Spleen (tissue), 11 donors: Measurements from ENCODE around the gene TET2. TPM values are rescaled to one million over a fixed set of nuclear protein-coding genes. Genes with fewer than 3 reads are reported as not detected.

ENCODE experiments used
- DNase-seq: peaks from one replicate; pipeline ENCODE4 v3.0.0-alpha.2; 2020
- H3K27ac ChIP-seq, 8 donors: fragments of 200-600 bp; sonication (generic) in 7 of 8; 1 replicate in 4 of 8; 2 replicates in 4 of 8; pipeline versions ENCODE4 v1.5.0 to v1.8.0; 2016 to 2021; ENCODE audit warnings: inconsistent platforms in 4 of 8, mild to moderate bottlenecking in 4 of 8, moderate library complexity in 1 of 8
- H3K27me3 ChIP-seq, 7 donors: fragments of 200-600 bp; sonication (generic) in 6 of 7; replicated peaks in 1 of 7; 1 replicate in 4 of 7; 2 replicates in 3 of 7; pipeline versions ENCODE4 v1.5.0 to v1.8.0; 2016 to 2021; ENCODE audit warnings: inconsistent platforms in 3 of 7, mild to moderate bottlenecking in 1 of 7
- H3K36me3 ChIP-seq, 6 donors: fragments of 200-600 bp; sonication (generic) in 5 of 6; 1 replicate in 4 of 6; 2 replicates in 2 of 6; pipeline versions ENCODE4 v1.5.0 to v1.8.0; 2016 to 2021; ENCODE audit warnings: inconsistent platforms in 2 of 6
- H3K4me1 ChIP-seq, 6 donors: fragments of 200-600 bp; sonication (generic) in 5 of 6; 1 replicate in 3 of 6; 2 replicates in 3 of 6; pipeline versions ENCODE4 v1.5.0 to v1.8.0; 2016 to 2021; ENCODE audit warnings: inconsistent platforms in 3 of 6
- H3K4me3 ChIP-seq, 8 donors: fragments of 200-600 bp; sonication (generic) in 7 of 8; 1 replicate in 4 of 8; 2 replicates in 4 of 8; pipeline versions ENCODE4 v1.5.0 to v1.8.0; 2016 to 2021; ENCODE audit warnings: inconsistent platforms in 4 of 8, mild to moderate bottlenecking in 4 of 8, moderate library complexity in 2 of 8
- H3K9me3 ChIP-seq, 8 donors: fragments of 200-600 bp; sonication (generic) in 7 of 8; 1 replicate in 4 of 8; 2 replicates in 4 of 8; pipeline versions ENCODE4 v1.5.0 to v1.8.0; 2016 to 2021; ENCODE audit warnings: inconsistent platforms in 4 of 8
- CTCF ChIP-seq, 11 experiments: fragments of 200-600 bp in 7 of 11; fragments of 450-650 bp in 4 of 11; sonication (generic) in 4 of 11; IDR thresholded peaks in 8 of 11; conservative IDR thresholded peaks in 3 of 11; 1 replicate in 7 of 11; 2 replicates in 4 of 11; pipeline versions ENCODE4 v1.4.0 to v1.8.0; 2016 to 2021; ENCODE audit warnings: antibody characterized with exemption in 11 of 11, inconsistent platforms in 4 of 11, mild to moderate bottlenecking in 1 of 11
- POLR2A ChIP-seq, 3 donors: fragments of 450-650 bp; IDR thresholded peaks; one replicate each; pipeline ENCODE4 v1.5.1; 2017; ENCODE audit warnings: antibody characterized with exemption in 3 of 3, mild to moderate bottlenecking in 1 of 3
- POLR2AphosphoS5 ChIP-seq, 3 donors: sonication (generic); formaldehyde crosslinking; IDR thresholded peaks; one replicate each; pipeline ENCODE4 v1.5.1; 2017; ENCODE audit warnings: antibody characterized with exemption in 3 of 3
- WGBS, 5 donors: extraction: QIAGEN DNeasy Blood & Tissue Kit in 3 of 5; methylation state at CpG; one replicate each; pipeline versions ENCODE4 v1.1.5 to v1.1.7; 2013 to 2018; 5-methylcytosine and 5-hydroxymethylcytosine counted together
- intact Hi-C: fragments of 100-400 bp; cut with DNase I; formaldehyde crosslinking; loops from one replicate; pipeline ENCODE4 v1.15.0; 2023; ENCODE audit warnings: low total_unique reads
- polyA plus RNA-seq, 3 donors: library from polyadenylated mRNA; stranded (reverse); fragments of 200-250 nt; gene quantifications; one replicate each; pipeline ENCODE4 v1.2.1, GENCODE V29; 2013
- total RNA-seq, 7 donors: library from RNA; depleted of rRNA in 3 of 7; stranded (reverse); fragments of >200 nt in 3 of 7; fragmentation: NEBNext Ultra II Directional in 4 of 7; extraction: Animal tissue kit (Norgen Biotek cat#: 25700) in 4 of 7; gene quantifications; one replicate each; pipeline versions ENCODE4 v1.1.0 to v1.2.1, GENCODE V29; 2016 to 2021
- donor health status: healthy with polysubstance abuse.
- donor health status: DM: no; HTN: no; CAD: no; lungs with moderate emphysema.
- donor health status: DM: no; HTN: no; CAD: no.
- donor health status: Bipolar disorder and iron deficiency.
- donor health status: healthy.
- donor health status: DM: no; HTN: no; CAD: no.
- donor health status: DM: yes; HTN: yes; CAD: no.

TET2 gene
- total and polyA plus RNA-seq, 10 donors, result 2.5 to 70.4 (median 45.0) TPM

- Histone ChIP-seq H3K27me3 (no peaks in the 10 kb centered on the region), H3K36me3 (no peaks in the 10 kb centered on the region), H3K4me1 (peaks cover 0 to 99% (median 29%) of the 10 kb centered on the region in 6 donors), H3K27ac (no peak overlapping the region), H3K4me3 (no peak overlapping the region), H3K9me3 (no peaks in the 10 kb centered on the region)
- 52 to 87% (median 78%) methylated on average over 1 of the region's 1 CpG for WGBS, 5 donors
- no peak for DNase-seq
- intact Hi-C loops, result no loop called here
- TF ChIP-seq POLR2A (IDR thresholded peaks at IDR 0.05) (no peak), POLR2AphosphoS5 (IDR thresholded peaks at IDR 0.05) (no peak), CTCF (IDR thresholded peaks at IDR 0.05 in 8 of 11, conservative IDR thresholded peaks at IDR 0.05 in 3 of 11) (no peak)
Measured at GRCh38 chr4:105155426-105155825, 8.8 kb downstream of the TET2 start.

GRCh38 chr4:105158837-105159236 is 12.2 kb downstream of the TET2 start:
- DNase-seq, result no peak
- Histone ChIP-seq H3K9me3 (no peaks in the 10 kb centered on the region), H3K27me3 (no peaks in the 10 kb centered on the region), H3K4me3 (no peak overlapping the region), H3K27ac (no peak overlapping the region), H3K36me3 (no peaks in the 10 kb centered on the region), H3K4me1 (peaks cover 0 to 92% (median 31%) of the 10 kb centered on the region in 6 donors)
- intact Hi-C loops, result no loop called here
- WGBS, 5 donors, result 52 to 67% (median 58%) methylated on average over 9 of the region's 9 CpGs
- TF ChIP-seq POLR2A (IDR thresholded peaks at IDR 0.05) (no peak), CTCF (IDR thresholded peaks at IDR 0.05 in 8 of 11, conservative IDR thresholded peaks at IDR 0.05 in 3 of 11) (no peak), POLR2AphosphoS5 (IDR thresholded peaks at IDR 0.05) (no peak)

GRCh38 chr4:105162123-105162796 is 15.6 kb downstream of the TET2 start:
- H3K9me3 ChIP-seq, result no peaks in the 10 kb centered on the region
- WGBS, 5 donors, result 43 to 77% (median 74%) methylated on average over 1 of the region's 1 CpG
- H3K4me1 ChIP-seq, result peaks cover 0 to 87% (median 27%) of the 10 kb centered on the region in 6 donors
- H3K27me3 ChIP-seq, result no peaks in the 10 kb centered on the region
- H3K36me3 ChIP-seq, result no peaks in the 10 kb centered on the region
- intact Hi-C loops, result no loop called here
- TF ChIP-seq POLR2A (IDR thresholded peaks at IDR 0.05), result no peak
- TF ChIP-seq CTCF (IDR thresholded peaks at IDR 0.05 in 8 of 11, conservative IDR thresholded peaks at IDR 0.05 in 3 of 11), result no peak
- no peak for TF ChIP-seq POLR2AphosphoS5 (IDR thresholded peaks at IDR 0.05)
- DNase-seq, result no peak
- H3K4me3 ChIP-seq, result no peak overlapping the region
- H3K27ac ChIP-seq, result no peak overlapping the region

- Histone ChIP-seq H3K9me3 (no peaks in the 10 kb centered on the region), H3K4me1 (peaks cover 0 to 64% (median 19%) of the 10 kb centered on the region in 6 donors), H3K27ac (no peak overlapping the region), H3K36me3 (peaks cover 0 to 13% (median 0%) of the 10 kb centered on the region in 6 donors), H3K4me3 (no peak overlapping the region), H3K27me3 (no peaks in the 10 kb centered on the region)
- intact Hi-C loops, result no loop called here
- WGBS, 5 donors, result 84 to 100% (median 91%) methylated on average over 1 of the region's 1 CpG
- TF ChIP-seq CTCF (IDR thresholded peaks at IDR 0.05 in 8 of 11, conservative IDR thresholded peaks at IDR 0.05 in 3 of 11) (no peak), POLR2AphosphoS5 (IDR thresholded peaks at IDR 0.05) (no peak)
- DNase-seq, result no peak
Measured at GRCh38 chr4:105164548-105164947, 17.9 kb downstream of the TET2 start.
